Transverse colon (tissue), 4 donors: ENCODE measurements around the gene LRP1B. TPM values are rescaled to one million over a fixed set of nuclear protein-coding genes. Genes with fewer than 3 reads are reported as not detected.

Source experiments
- DNase-seq: peaks from one replicate; pipeline ENCODE4 v3.0.0-alpha.2; 2019
- H3K27ac ChIP-seq, 4 donors: fragments of 200-600 bp; sonication (generic); 2 replicates each; pipeline ENCODE4 v1.5.1; 2016 to 2018; ENCODE audit warnings: inconsistent platforms in 4 of 4
- H3K27me3 ChIP-seq: fragments of 200-600 bp; sonication (generic); 2 replicates; pipeline ENCODE4 v1.5.1; 2017; ENCODE audit warnings: inconsistent platforms
- H3K36me3 ChIP-seq, 4 donors: fragments of 200-600 bp; sonication (generic); 2 replicates each; pipeline ENCODE4 v1.5.1; 2017 to 2019; ENCODE audit warnings: inconsistent platforms in 4 of 4
- H3K4me1 ChIP-seq, 4 donors: fragments of 200-600 bp; sonication (generic); 2 replicates each; pipeline ENCODE4 v1.5.1; 2017 to 2020; ENCODE audit warnings: inconsistent platforms in 4 of 4
- H3K4me3 ChIP-seq, 4 donors: fragments of 200-600 bp; sonication (generic); 1 replicate in 1 of 4; 2 replicates in 3 of 4; pipeline versions ENCODE4 v1.5.1 to v1.6.1; 2017 to 2019; ENCODE audit warnings: inconsistent platforms in 4 of 4
- H3K9me3 ChIP-seq, 2 donors: fragments of 200-600 bp; sonication (generic); 2 replicates each; pipeline ENCODE4 v1.5.1; 2017 to 2019; ENCODE audit warnings: inconsistent platforms in 2 of 2
- CTCF ChIP-seq, 5 experiments: fragments of 200-600 bp in 3 of 5; fragments of 450-650 bp in 2 of 5; sonication (generic) in 3 of 5; IDR thresholded peaks; 1 replicate in 2 of 5; 2 replicates in 3 of 5; pipeline ENCODE4 v1.5.1; 2016 to 2017; ENCODE audit warnings: antibody characterized with exemption in 5 of 5, inconsistent platforms in 3 of 5, mild to moderate bottlenecking in 2 of 5, moderate library complexity in 1 of 5
- EP300 ChIP-seq: sonication (generic); formaldehyde crosslinking; IDR thresholded peaks from one replicate; pipeline ENCODE4 v1.6.1; 2017; ENCODE audit warnings: antibody characterized with exemption, low read depth
- POLR2A ChIP-seq: fragments of 450-650 bp; IDR thresholded peaks from one replicate; pipeline ENCODE4 v1.6.1; 2016; ENCODE audit warnings: antibody characterized with exemption, mild to moderate bottlenecking, moderate library complexity
- POLR2AphosphoS5 ChIP-seq, 3 donors: sonication (generic); formaldehyde crosslinking; IDR thresholded peaks; one replicate each; pipeline ENCODE4 v1.6.1; 2016; ENCODE audit warnings: antibody characterized with exemption in 3 of 3
- WGBS, 2 donors: methylation state at CpG; one replicate each; pipeline ENCODE4 v1.1.5; 2018; ENCODE audit warnings: low coverage in 1 of 2; 5-methylcytosine and 5-hydroxymethylcytosine counted together
- in situ Hi-C, 4 donors: fragments of 200-750 bp; cut with MboI; loops; one replicate each; pipeline versions ENCODE4 v1.15.0 to v1.15.1; 2017; ENCODE audit warnings: low sequenced_read_pairs in 3 of 4, low pct_ligation_motif_present in 1 of 4, low pct_unique_long_range_greater_than_20kb in 1 of 4
- intact Hi-C: fragments of 100-400 bp; cut with DNase I; formaldehyde crosslinking; loops from one replicate; pipeline ENCODE4 v1.15.1; 2023; ENCODE audit warnings: low total_unique reads
- total RNA-seq, 4 donors: library from RNA; depleted of rRNA; stranded (reverse); fragments of >200 nt; gene quantifications; one replicate each; pipeline ENCODE4 v1.1.0, GENCODE V29; 2016

The LRP1B gene
- total RNA-seq, 4 donors from 2014 or later = 0.48 to 5.4 (median 0.82) TPM; not detected in 1

DNA sequence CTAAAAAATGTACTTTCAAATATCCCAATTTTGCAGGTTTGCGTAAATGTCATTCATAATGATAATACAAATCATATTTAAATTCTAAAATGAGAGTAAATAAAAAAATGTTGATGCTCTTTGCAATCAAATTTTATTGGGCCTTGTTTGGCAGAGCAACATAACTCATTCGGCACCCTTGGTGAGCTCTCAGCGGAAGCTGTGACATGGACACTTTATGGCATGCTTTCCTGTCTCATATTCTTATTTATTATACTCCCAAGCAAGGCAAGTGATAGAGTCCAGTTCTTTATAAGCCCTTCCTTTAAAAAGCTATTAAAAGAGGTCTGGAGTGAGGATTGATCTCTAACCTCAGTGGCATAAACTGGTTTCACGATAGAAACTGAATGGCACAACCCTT is 1857.4 kb downstream of the LRP1B start:
- Histone ChIP-seq H3K9me3 (no peaks in the 10 kb centered on the region), H3K4me3 (no peak overlapping the region), H3K27ac (no peak overlapping the region), H3K27me3 (no peaks in the 10 kb centered on the region), H3K4me1 (no peaks in the 10 kb centered on the region), H3K36me3 (no peaks in the 10 kb centered on the region)
- no peak for TF ChIP-seq EP300
- 56 to 70% methylated on average over 4 of the region's 4 CpGs for WGBS, 2 donors
- intact Hi-C loops (no loop called here), in situ Hi-C loops (no loop called here)
- DNase-seq = no peak

DNA sequence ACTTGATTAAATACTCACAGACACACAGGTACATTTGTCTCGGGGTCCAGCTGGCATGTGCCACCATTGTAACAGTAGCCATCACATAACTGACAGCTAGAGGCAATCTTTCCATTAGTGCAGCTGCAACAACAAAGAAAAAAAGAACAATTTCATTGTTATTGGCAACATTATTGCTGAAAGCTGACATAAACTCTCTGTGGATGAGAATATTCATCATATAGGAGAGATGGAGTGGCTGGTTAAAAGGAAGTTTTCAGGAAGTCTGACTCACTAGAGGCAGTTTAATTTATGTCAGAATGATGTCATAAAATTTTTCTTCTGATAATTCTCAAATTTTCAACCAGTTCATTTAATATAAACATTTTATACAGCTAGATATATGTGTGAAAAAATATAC is 1860.6 kb downstream of the LRP1B start:
- H3K36me3 ChIP-seq = no peaks in the 10 kb centered on the region
- no peak overlapping the region for H3K4me3 ChIP-seq
- DNase-seq = no peak
- intact Hi-C loops = no loop called here
- H3K27me3 ChIP-seq = no peaks in the 10 kb centered on the region
- in situ Hi-C loops = no loop called here
- no peaks in the 10 kb centered on the region for H3K9me3 ChIP-seq
- TF ChIP-seq POLR2A (no peak), CTCF (IDR thresholded peaks at IDR 0.05) (no peak), EP300 (no peak), POLR2AphosphoS5 (IDR thresholded peaks at IDR 0.05) (no peak)
- H3K27ac ChIP-seq = no peak overlapping the region
- no peaks in the 10 kb centered on the region for H3K4me1 ChIP-seq
- 56 to 66% methylated on average over 1 of the region's 1 CpG for WGBS, 2 donors

- TF ChIP-seq POLR2AphosphoS5 (IDR thresholded peaks at IDR 0.05) (no peak), CTCF (IDR thresholded peaks at IDR 0.05) (no peak), POLR2A (no peak), EP300 (no peak)
- Histone ChIP-seq H3K4me1 (no peaks in the 10 kb centered on the region), H3K9me3 (no peaks in the 10 kb centered on the region), H3K27ac (no peak overlapping the region), H3K4me3 (no peak overlapping the region), H3K36me3 (no peaks in the 10 kb centered on the region), H3K27me3 (no peaks in the 10 kb centered on the region)
- intact Hi-C loops (no loop called here), in situ Hi-C loops (no loop called here)
- no peak for DNase-seq
- 66 to 70% methylated on average over 5 to 7 of the region's 7 CpGs for WGBS, 2 donors
These were observed 1861.8 kb downstream of the LRP1B start for GRCh38 chr2:140269000-140269399.

GRCh38 chr2:140262908-140263307 is 1867.9 kb downstream of the LRP1B start:
- in situ Hi-C loops = no loop called here
- H3K36me3 ChIP-seq = no peaks in the 10 kb centered on the region
- H3K9me3 ChIP-seq = no peaks in the 10 kb centered on the region
- 53 to 79% methylated on average over 2 to 6 of the region's 6 CpGs for WGBS, 2 donors
- intact Hi-C loops = no loop called here
- no peak for TF ChIP-seq EP300
- no peak for TF ChIP-seq POLR2A
- TF ChIP-seq CTCF (IDR thresholded peaks at IDR 0.05) = no peak
- TF ChIP-seq POLR2AphosphoS5 (IDR thresholded peaks at IDR 0.05) = no peak
- DNase-seq = no peak
- H3K27ac ChIP-seq = no peak overlapping the region
- H3K4me1 ChIP-seq = no peaks in the 10 kb centered on the region
- no peaks in the 10 kb centered on the region for H3K27me3 ChIP-seq
- H3K4me3 ChIP-seq = no peak overlapping the region

DNA sequence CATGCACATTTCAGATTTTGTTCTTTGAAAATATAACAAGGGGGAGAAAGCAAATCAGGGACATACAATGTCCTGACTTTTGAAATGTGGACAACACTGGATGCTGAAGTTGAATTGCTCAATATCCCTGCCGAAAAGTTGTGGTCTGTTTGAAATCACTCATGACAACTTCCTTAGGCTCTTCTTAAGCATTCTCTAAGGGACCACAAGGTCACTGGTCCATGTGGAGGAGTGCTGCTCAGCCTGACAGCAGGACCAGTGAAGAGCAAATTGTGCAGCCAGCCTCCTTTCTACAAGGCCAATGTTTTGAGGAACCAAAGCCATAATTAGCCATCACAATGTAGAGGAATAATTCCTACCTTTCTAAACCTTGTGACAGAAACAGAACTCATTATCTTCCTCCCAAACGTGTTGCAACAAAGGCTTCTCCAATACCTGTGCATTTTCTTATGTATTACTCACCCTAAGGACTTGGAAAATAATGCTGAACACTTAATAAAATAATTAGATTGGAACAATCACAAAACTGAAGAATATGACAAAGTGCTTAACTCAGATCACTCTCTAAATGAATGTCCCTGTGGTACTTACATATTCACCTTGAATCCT is 1873.0 kb downstream of the LRP1B start:
- 44% methylated on average over 1 to 2 of the region's 2 CpGs for WGBS, 2 donors
- Histone ChIP-seq H3K4me1 (no peaks in the 10 kb centered on the region), H3K27me3 (no peaks in the 10 kb centered on the region), H3K9me3 (no peaks in the 10 kb centered on the region), H3K36me3 (no peaks in the 10 kb centered on the region), H3K4me3 (no peak overlapping the region), H3K27ac (no peak overlapping the region)
- DNase-seq = no peak
- in situ Hi-C loops (no loop called here), intact Hi-C loops (loop anchor here (5.0 kb wide), 1 partner anchor 790 kb away; no protein-coding TSS in a partner anchor)
- TF ChIP-seq POLR2AphosphoS5 (IDR thresholded peaks at IDR 0.05) (no peak), CTCF (IDR thresholded peaks at IDR 0.05) (no peak), EP300 (no peak), POLR2A (no peak)
